Activated T-cell treated with anti-CD3 and anti-CD28 coated beads, Interleukin-2, amount 50 U/mL, for 24 hours (primary cell): Measurements from ENCODE around the gene WDHD1.
"Not testable (repeated sequence)": the region's sequence is repeated elsewhere in the genome, so short reads cannot be mapped to it uniquely, and the experiment has no call there.

Source experiments
- DNase-seq: peaks from one replicate; pipeline ENCODE4 v3.0.0-alpha.2; 2020
- H3K27ac Mint-ChIP-seq: 2 replicates; pipeline ENCODE4 v1.8.0; 2020; ENCODE audit warnings: mild to moderate bottlenecking, mixed read lengths
- H3K27me3 Mint-ChIP-seq: 2 replicates; pipeline ENCODE4 v1.8.0; 2020; ENCODE audit warnings: mixed read lengths
- H3K36me3 Mint-ChIP-seq: 2 replicates; pipeline ENCODE4 v1.8.0; 2020; ENCODE audit warnings: low read depth, mixed read lengths
- H3K4me1 Mint-ChIP-seq: 2 replicates; pipeline ENCODE4 v1.8.0; 2020; ENCODE audit warnings: low read depth, mixed read lengths
- H3K4me3 Mint-ChIP-seq: 2 replicates; pipeline ENCODE4 v1.8.0; 2020; ENCODE audit warnings: mild to moderate bottlenecking, moderate library complexity, mixed read lengths
- H3K9me3 Mint-ChIP-seq: 2 replicates; pipeline ENCODE4 v1.8.0; 2020; ENCODE audit warnings: mixed read lengths

The WDHD1 gene, protein sequence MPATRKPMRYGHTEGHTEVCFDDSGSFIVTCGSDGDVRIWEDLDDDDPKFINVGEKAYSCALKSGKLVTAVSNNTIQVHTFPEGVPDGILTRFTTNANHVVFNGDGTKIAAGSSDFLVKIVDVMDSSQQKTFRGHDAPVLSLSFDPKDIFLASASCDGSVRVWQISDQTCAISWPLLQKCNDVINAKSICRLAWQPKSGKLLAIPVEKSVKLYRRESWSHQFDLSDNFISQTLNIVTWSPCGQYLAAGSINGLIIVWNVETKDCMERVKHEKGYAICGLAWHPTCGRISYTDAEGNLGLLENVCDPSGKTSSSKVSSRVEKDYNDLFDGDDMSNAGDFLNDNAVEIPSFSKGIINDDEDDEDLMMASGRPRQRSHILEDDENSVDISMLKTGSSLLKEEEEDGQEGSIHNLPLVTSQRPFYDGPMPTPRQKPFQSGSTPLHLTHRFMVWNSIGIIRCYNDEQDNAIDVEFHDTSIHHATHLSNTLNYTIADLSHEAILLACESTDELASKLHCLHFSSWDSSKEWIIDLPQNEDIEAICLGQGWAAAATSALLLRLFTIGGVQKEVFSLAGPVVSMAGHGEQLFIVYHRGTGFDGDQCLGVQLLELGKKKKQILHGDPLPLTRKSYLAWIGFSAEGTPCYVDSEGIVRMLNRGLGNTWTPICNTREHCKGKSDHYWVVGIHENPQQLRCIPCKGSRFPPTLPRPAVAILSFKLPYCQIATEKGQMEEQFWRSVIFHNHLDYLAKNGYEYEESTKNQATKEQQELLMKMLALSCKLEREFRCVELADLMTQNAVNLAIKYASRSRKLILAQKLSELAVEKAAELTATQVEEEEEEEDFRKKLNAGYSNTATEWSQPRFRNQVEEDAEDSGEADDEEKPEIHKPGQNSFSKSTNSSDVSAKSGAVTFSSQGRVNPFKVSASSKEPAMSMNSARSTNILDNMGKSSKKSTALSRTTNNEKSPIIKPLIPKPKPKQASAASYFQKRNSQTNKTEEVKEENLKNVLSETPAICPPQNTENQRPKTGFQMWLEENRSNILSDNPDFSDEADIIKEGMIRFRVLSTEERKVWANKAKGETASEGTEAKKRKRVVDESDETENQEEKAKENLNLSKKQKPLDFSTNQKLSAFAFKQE

DNA sequence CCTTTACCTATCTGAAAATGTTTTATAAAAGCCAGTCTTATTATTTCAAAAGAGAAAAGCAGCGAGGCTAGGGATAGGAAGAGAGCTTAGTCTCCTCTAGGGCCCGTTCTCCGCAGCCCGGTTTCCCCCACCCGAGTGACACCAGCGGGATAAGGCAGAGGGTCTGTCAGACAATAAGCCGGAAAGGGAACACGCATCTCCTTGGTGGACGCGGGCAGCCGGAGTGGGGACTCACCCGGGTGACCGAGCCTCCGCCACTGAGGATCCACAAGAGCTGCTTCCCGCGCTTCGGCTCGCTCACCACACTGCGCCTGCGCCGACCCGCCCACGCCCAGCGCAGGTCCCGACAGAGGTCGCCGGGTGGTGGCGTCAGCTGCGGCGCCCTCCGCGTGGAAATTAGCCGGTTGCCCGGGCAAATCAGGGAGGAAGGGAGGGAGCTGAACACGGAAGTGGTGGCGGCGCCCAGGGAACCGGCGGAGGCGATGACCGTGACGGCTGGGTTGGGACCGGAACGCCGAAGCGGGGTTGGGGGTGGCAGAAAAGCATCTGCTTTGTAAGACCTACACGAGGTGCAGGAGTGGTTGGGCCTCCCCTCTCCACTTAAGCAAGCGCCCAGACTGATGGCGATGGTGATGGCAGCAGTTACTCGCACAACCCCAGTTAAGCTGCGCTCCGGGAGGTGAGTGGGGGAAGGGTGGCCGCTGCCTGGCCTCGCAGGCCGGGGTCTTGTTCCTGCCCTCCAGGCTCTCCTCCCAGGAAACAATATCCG lies at the start of gene WDHD1, which contains the start of gene SOCS4:
TSS of gene WDHD1 (minus strand) at position 307 of the 769 bp plus-strand sequence. CDS start 312 bp downstream, outside the sequence.
TSS of gene SOCS4 (plus strand) at position 444 of the 769 bp plus-strand sequence. CDS start 15,806 bp downstream, outside the sequence.
- H3K36me3 Mint-ChIP-seq, result peaks cover 69% of the 10 kb centered on the region
- H3K9me3 Mint-ChIP-seq, result no peaks in the 10 kb centered on the region
- peak; percentile 99 for DNase-seq
- peak within 1 kb of the TSS; percentile 97 for H3K4me3 Mint-ChIP-seq
- peak within 1 kb of the TSS; percentile 98 for H3K27ac Mint-ChIP-seq
- H3K4me1 Mint-ChIP-seq, result peaks cover 57% of the 10 kb centered on the region
- H3K27me3 Mint-ChIP-seq, result no peaks in the 10 kb centered on the region

- Mint-ChIP-seq H3K4me3 (no peak overlapping the region), H3K27ac (peak overlapping the region; percentile 31), H3K27me3 (no peaks in the 10 kb centered on the region), H3K9me3 (no peaks in the 10 kb centered on the region), H3K4me1 (peaks cover 34% of the 10 kb centered on the region), H3K36me3 (peaks cover 4% of the 10 kb centered on the region)
- DNase-seq, result no peak
Observed at GRCh38 chr14:55075628-55076175, 48.8 kb upstream of the WDHD1 start.

GRCh38 chr14:55074662-55075061 lies 47.8 kb upstream of the WDHD1 start:
- peak overlapping the region; percentile 18 for H3K4me3 Mint-ChIP-seq
- peaks cover 37% of the 10 kb centered on the region for H3K4me1 Mint-ChIP-seq
- no peaks in the 10 kb centered on the region for H3K9me3 Mint-ChIP-seq
- H3K27me3 Mint-ChIP-seq, result no peaks in the 10 kb centered on the region
- H3K27ac Mint-ChIP-seq, result no peak overlapping the region
- peaks cover 9% of the 10 kb centered on the region for H3K36me3 Mint-ChIP-seq
- no peak for DNase-seq

DNA sequence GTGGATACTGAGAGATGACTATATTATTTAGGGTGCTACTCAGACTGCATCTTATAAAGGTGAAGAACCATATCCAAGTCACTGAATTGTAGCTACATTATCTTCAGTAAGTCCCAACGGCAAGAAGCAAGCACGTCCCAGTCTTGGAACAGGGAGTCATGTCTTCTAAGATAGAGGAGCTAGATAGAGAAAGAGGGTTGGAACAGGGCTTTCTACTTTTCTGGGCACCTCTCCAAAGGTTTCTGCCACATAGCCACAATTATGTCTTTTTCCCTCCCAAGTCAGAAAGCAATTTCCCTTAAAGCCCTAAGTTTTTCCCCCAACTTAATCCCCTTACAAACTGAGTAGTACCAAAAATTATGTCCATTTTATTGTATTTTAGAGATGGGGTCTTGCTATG lies 47.0 kb upstream of the WDHD1 start:
- DNase-seq, result no peak
- H3K4me3 Mint-ChIP-seq, result no peak overlapping the region
- H3K27ac Mint-ChIP-seq, result no peak overlapping the region
- no peaks in the 10 kb centered on the region for H3K27me3 Mint-ChIP-seq
- H3K9me3 Mint-ChIP-seq, result no peaks in the 10 kb centered on the region
- H3K4me1 Mint-ChIP-seq, result peaks cover 37% of the 10 kb centered on the region
- H3K36me3 Mint-ChIP-seq, result peaks cover 11% of the 10 kb centered on the region

- peaks cover 39% of the 10 kb centered on the region for H3K4me1 Mint-ChIP-seq
- peaks cover 25% of the 10 kb centered on the region for H3K36me3 Mint-ChIP-seq
Observed at GRCh38 chr14:55071870-55072640, 45.2 kb upstream of the WDHD1 start.

GRCh38 chr14:55070981-55071411 lies 44.1 kb upstream of the WDHD1 start:
- Mint-ChIP-seq H3K27me3 (no peaks in the 10 kb centered on the region), H3K9me3 (no peaks in the 10 kb centered on the region), H3K27ac (peak overlapping the region; percentile 86), H3K36me3 (peaks cover 34% of the 10 kb centered on the region), H3K4me3 (no peak overlapping the region), H3K4me1 (peaks cover 39% of the 10 kb centered on the region)
- DNase-seq, result no peak

More at GRCh38 chr14:55071870-55072640, 45.2 kb upstream of the WDHD1 start:
- Mint-ChIP-seq H3K9me3 (no peaks in the 10 kb centered on the region), H3K27me3 (no peaks in the 10 kb centered on the region), H3K4me3 (peak overlapping the region; percentile 32), H3K27ac (peak overlapping the region; percentile 86)
- peak; percentile 41 for DNase-seq

GRCh38 chr14:55066223-55066622 lies 39.3 kb upstream of the WDHD1 start:
- H3K36me3 Mint-ChIP-seq, result peaks cover 79% of the 10 kb centered on the region
- peak overlapping the region; percentile 3 for H3K27ac Mint-ChIP-seq
- H3K27me3 Mint-ChIP-seq, result no peaks in the 10 kb centered on the region
- H3K4me1 Mint-ChIP-seq, result peaks cover 24% of the 10 kb centered on the region
- H3K9me3 Mint-ChIP-seq, result no peaks in the 10 kb centered on the region
- DNase-seq, result no peak
- H3K4me3 Mint-ChIP-seq, result no peak overlapping the region

- peak overlapping the region; percentile 74 for H3K27ac Mint-ChIP-seq
- no peak overlapping the region for H3K4me3 Mint-ChIP-seq
- H3K9me3 Mint-ChIP-seq, result no peaks in the 10 kb centered on the region
- no peaks in the 10 kb centered on the region for H3K27me3 Mint-ChIP-seq
- peaks cover 23% of the 10 kb centered on the region for H3K4me1 Mint-ChIP-seq
- DNase-seq, result no peak
- H3K36me3 Mint-ChIP-seq, result peaks cover 83% of the 10 kb centered on the region
Observed at GRCh38 chr14:55065411-55065810, 38.5 kb upstream of the WDHD1 start.

GRCh38 chr14:55064896-55065295 lies 38.0 kb upstream of the WDHD1 start:
- Mint-ChIP-seq H3K4me1 (peaks cover 24% of the 10 kb centered on the region), H3K27ac (peak overlapping the region; percentile 44), H3K36me3 (peaks cover 83% of the 10 kb centered on the region)
- not testable (repeated sequence) for H3K27me3 Mint-ChIP-seq, DNase-seq, H3K9me3 Mint-ChIP-seq, H3K4me3 Mint-ChIP-seq

DNA sequence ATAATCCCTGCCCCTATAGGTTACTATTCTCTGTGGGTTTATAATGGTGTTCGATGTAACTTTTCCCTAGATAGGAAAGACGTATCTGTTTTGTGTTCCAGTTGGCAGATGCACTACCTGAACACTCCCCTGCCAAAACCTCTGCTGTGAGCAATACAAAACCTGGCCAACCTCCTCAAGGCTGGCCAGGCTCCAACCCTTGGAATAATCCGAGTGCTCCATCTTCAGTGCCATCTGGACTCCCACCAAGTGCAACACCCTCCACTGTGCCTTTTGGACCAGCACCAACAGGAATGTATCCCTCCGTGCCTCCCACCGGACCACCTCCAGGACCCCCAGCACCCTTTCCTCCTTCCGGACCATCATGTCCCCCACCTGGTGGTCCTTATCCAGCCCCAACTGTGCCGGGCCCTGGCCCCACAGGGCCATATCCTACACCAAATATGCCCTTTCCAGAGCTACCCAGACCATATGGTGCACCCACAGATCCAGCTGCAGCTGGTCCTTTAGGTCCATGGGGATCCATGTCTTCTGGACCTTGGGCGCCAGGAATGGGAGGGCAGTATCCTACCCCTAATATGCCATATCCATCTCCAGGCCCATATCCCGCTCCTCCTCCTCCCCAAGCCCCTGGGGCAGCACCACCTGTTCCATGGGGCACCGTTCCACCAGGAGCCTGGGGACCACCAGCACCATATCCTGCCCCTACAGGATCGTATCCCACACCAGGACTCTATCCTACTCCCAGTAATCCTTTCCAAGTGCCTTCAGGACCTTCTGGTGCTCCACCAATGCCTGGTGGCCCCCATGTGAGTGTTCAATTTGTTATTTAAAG lies 35.8 kb upstream of the WDHD1 start:
- peaks cover 37% of the 10 kb centered on the region for H3K4me1 Mint-ChIP-seq
- H3K27ac Mint-ChIP-seq, result peak overlapping the region; percentile 26
- no peak overlapping the region for H3K4me3 Mint-ChIP-seq
- no peaks in the 10 kb centered on the region for H3K9me3 Mint-ChIP-seq
- H3K27me3 Mint-ChIP-seq, result no peaks in the 10 kb centered on the region
- DNase-seq, result no peak
- H3K36me3 Mint-ChIP-seq, result peaks cover 91% of the 10 kb centered on the region

GRCh38 chr14:55059333-55059732 lies 32.4 kb upstream of the WDHD1 start:
- Mint-ChIP-seq H3K27ac (peak overlapping the region; percentile 40), H3K27me3 (no peaks in the 10 kb centered on the region), H3K4me3 (no peak overlapping the region), H3K4me1 (peaks cover 50% of the 10 kb centered on the region), H3K36me3 (peaks cover 89% of the 10 kb centered on the region), H3K9me3 (no peaks in the 10 kb centered on the region)
- DNase-seq, result no peak

DNA sequence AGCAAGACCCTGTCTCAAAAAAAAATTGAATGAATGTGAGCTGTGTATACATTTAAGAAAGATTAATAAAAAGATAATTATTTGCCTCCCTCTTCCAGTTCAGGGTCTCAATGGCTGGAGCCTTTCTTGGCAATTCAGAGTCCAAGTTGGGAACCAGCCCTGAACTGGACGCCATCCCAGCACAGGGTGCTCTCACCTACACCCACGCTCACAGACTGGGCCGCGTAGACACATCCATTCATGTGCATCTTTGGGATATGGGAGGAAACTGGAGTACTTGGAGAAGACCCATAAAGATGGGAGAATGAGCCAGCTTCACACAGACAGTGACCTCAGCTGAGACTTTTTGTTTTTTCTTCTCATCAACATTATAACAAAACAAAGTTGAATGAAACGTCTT lies 31.0 kb upstream of the WDHD1 start:
- H3K4me1 Mint-ChIP-seq, result peaks cover 58% of the 10 kb centered on the region
- no peaks in the 10 kb centered on the region for H3K9me3 Mint-ChIP-seq
- peaks cover 89% of the 10 kb centered on the region for H3K36me3 Mint-ChIP-seq
- no peaks in the 10 kb centered on the region for H3K27me3 Mint-ChIP-seq
- H3K4me3 Mint-ChIP-seq, result no peak overlapping the region
- H3K27ac Mint-ChIP-seq, result no peak overlapping the region
- DNase-seq, result no peak
